CD4-positive, alpha-beta T cell treated with Interleukin-4 for 1 hour (primary cell): ENCODE results near the gene WNT9A.

ENCODE experiments used
- DNase-seq, 2 donors: peaks; one replicate each; pipeline ENCODE4 v3.0.0-alpha.2; 2020 to 2022

The WNT9A gene

GRCh38 chr1:227940791-227941241, 6.9 kb downstream of the WNT9A start:
- DNase-seq = no peak

- no peak for DNase-seq
Observed at GRCh38 chr1:227939791-227940771, 7.7 kb downstream of the WNT9A start.

- DNase-seq = no peak
Observed at GRCh38 chr1:227938911-227939790, 8.6 kb downstream of the WNT9A start.

GRCh38 chr1:227938276-227938675, 9.5 kb downstream of the WNT9A start:
- no peak for DNase-seq

GRCh38 chr1:227937838-227938145, 9.9 kb downstream of the WNT9A start:
- DNase-seq = no peak

- DNase-seq = no peak
Observed at GRCh38 chr1:227937031-227937837, 10.5 kb downstream of the WNT9A start.

- no peak for DNase-seq
Observed at GRCh38 chr1:227935826-227936225, 11.9 kb downstream of the WNT9A start.

GRCh38 chr1:227934476-227935313, 13.0 kb downstream of the WNT9A start:
- DNase-seq = no peak

- no peak for DNase-seq
Observed at GRCh38 chr1:227929751-227930472, 17.8 kb downstream of the WNT9A start.

- no peak for DNase-seq
Observed at GRCh38 chr1:227928811-227929375, 18.8 kb downstream of the WNT9A start.

- no peak for DNase-seq
Observed at GRCh38 chr1:227927971-227928741, 19.6 kb downstream of the WNT9A start.

- DNase-seq = no peak
Observed at GRCh38 chr1:227926896-227927885, 20.5 kb downstream of the WNT9A start.

- DNase-seq = no peak
Observed at GRCh38 chr1:227926216-227926791, 21.4 kb downstream of the WNT9A start.

GRCh38 chr1:227925582-227926198, 22.0 kb downstream of the WNT9A start:
- no peak for DNase-seq

GRCh38 chr1:227924833-227925574, 22.7 kb downstream of the WNT9A start:
- DNase-seq = no peak

GRCh38 chr1:227924168-227924832, 23.4 kb downstream of the WNT9A start:
- DNase-seq = no peak
